B cell (primary cell): ENCODE results near the gene RIIAD1. TPM values are rescaled to one million over a fixed set of nuclear protein-coding genes. Genes with fewer than 3 reads are reported as not detected.

ENCODE experiments used
- ATAC-seq: fragments of 200-7000 bp; cut with Tn5 transposase; one replicate; pipeline ENCODE4 v1.10.0; 2021; ENCODE audit warnings: low read depth, mild to moderate bottlenecking, moderate number of reproducible peaks, moderate library complexity
- CTCF ChIA-PET: fragments of 350-600 bp; sonication (Branson Sonifier 250); formaldehyde crosslinking; loops from one replicate; lab custom pipeline; 2021; ENCODE audit warnings: antibody characterized with exemption, inconsistent platforms; lab: Charles Lee
- POLR2A ChIA-PET: fragments of 350-600 bp; sonication (Branson Sonifier 250); formaldehyde crosslinking; loops from one replicate; lab custom pipeline; 2021; ENCODE audit warnings: antibody characterized with exemption; lab: Charles Lee
- DNase-seq: peaks from one replicate; pipeline ENCODE4 v3.0.0; 2013
- H2AFZ ChIP-seq: 2 replicates; pipeline ENCODE4 v1.6.1; 2012; ENCODE audit warnings: mild to moderate bottlenecking, low read depth, low read length; ENCODE audit not compliant: insufficient read depth, poor library complexity, severe bottlenecking
- H3K27ac ChIP-seq, 2 donors: 1 replicate in 1 of 2; 2 replicates in 1 of 2; pipeline ENCODE4 v1.5.1; 2012 to 2013; ENCODE audit warnings: low read length in 2 of 2, mild to moderate bottlenecking in 2 of 2, moderate library complexity in 1 of 2
- H3K27me3 ChIP-seq, 4 experiments: fragments of 200-600 bp in 1 of 4; sonication (generic) in 1 of 4; replicated peaks in 1 of 4; 1 replicate in 2 of 4; 2 replicates in 2 of 4; pipeline versions ENCODE4 v1.6.1 to v1.7.0; 2013 to 2016; ENCODE audit warnings: low read length in 3 of 4, mild to moderate bottlenecking in 2 of 4, mixed read lengths in 1 of 4, moderate library complexity in 1 of 4; ENCODE audit not compliant: insufficient read depth in 4 of 4, control insufficient read depth in 3 of 4; ENCODE audit errors: control extremely low read depth in 1 of 4
- H3K36me3 ChIP-seq, 2 experiments: replicated peaks in 1 of 2; 1 replicate in 1 of 2; 2 replicates in 1 of 2; pipeline versions ENCODE4 v1.6.1 to v1.7.1; 2013; ENCODE audit warnings: low read length in 1 of 2; ENCODE audit not compliant: insufficient read depth in 2 of 2, control insufficient read depth in 1 of 2; ENCODE audit errors: control extremely low read depth in 1 of 2, extremely low read depth in 1 of 2
- H3K4me1 ChIP-seq, 2 donors: fragments of 200-600 bp in 1 of 2; sonication (generic) in 1 of 2; 1 replicate in 1 of 2; 2 replicates in 1 of 2; pipeline versions ENCODE4 v1.5.1 to v1.6.1; 2013 to 2017; ENCODE audit warnings: low read length in 2 of 2; ENCODE audit not compliant: control insufficient read depth in 2 of 2, insufficient read depth in 2 of 2
- H3K4me2 ChIP-seq: replicated peaks from 2 replicates; pipeline ENCODE3; 2012; ENCODE audit warnings: mild to moderate bottlenecking, low read depth, low read length; ENCODE audit not compliant: poor library complexity, severe bottlenecking
- H3K4me3 ChIP-seq, 5 experiments: fragments of 200-600 bp in 1 of 5; sonication (generic) in 1 of 5; 1 replicate in 3 of 5; 2 replicates in 2 of 5; pipeline versions ENCODE4 v1.5.1 to v1.7.0; 2011 to 2016; ENCODE audit warnings: low read length in 4 of 5, mild to moderate bottlenecking in 4 of 5, low read depth in 2 of 5, control low read depth in 1 of 5, moderate library complexity in 1 of 5; ENCODE audit not compliant: insufficient read depth in 1 of 5; ENCODE audit errors: control extremely low read depth in 1 of 5, extremely low read depth in 1 of 5
- H3K79me2 ChIP-seq: fragments of 200-600 bp; sonication (generic); one replicate; pipeline ENCODE4 v1.6.0; 2016; ENCODE audit warnings: low read length; ENCODE audit not compliant: control insufficient read depth, insufficient read depth
- H3K9ac ChIP-seq: fragments of 200-600 bp; sonication (generic); 2 replicates; pipeline ENCODE4 v1.6.1; 2017; ENCODE audit warnings: mild to moderate bottlenecking, low read length, moderate library complexity
- H3K9me3 ChIP-seq, 3 donors: one replicate each; pipeline versions ENCODE4 v1.6.1 to v1.7.1; 2013; ENCODE audit warnings: low read length in 2 of 3; ENCODE audit not compliant: control insufficient read depth in 2 of 3, insufficient read depth in 1 of 3; ENCODE audit errors: control extremely low read depth in 1 of 3
- H4K20me1 ChIP-seq: 2 replicates; pipeline ENCODE4 v1.6.0; 2012; ENCODE audit warnings: mild to moderate bottlenecking, low read length; ENCODE audit not compliant: insufficient read depth, control insufficient read depth, poor library complexity, severe bottlenecking
- H3K27ac Mint-ChIP-seq: one replicate; pipeline ENCODE4 v1.8.0; 2021; ENCODE audit warnings: mixed read lengths
- H3K27me3 Mint-ChIP-seq: one replicate; pipeline ENCODE4 v1.8.0; 2021; ENCODE audit warnings: mixed read lengths
- H3K4me1 Mint-ChIP-seq: one replicate; pipeline ENCODE4 v1.8.0; 2021; ENCODE audit warnings: mixed read lengths
- H3K4me3 Mint-ChIP-seq: one replicate; pipeline ENCODE4 v1.8.0; 2021; ENCODE audit warnings: mixed read lengths
- H3K9me3 Mint-ChIP-seq: one replicate; pipeline ENCODE4 v1.8.0; 2022; ENCODE audit warnings: mixed read lengths; ENCODE audit not compliant: insufficient read depth
- CTCF ChIP-seq: fragments of 200-600 bp; IDR thresholded peaks from one replicate; pipeline ENCODE4 v1.8.0; 2022; ENCODE audit warnings: antibody characterized with exemption, mild to moderate bottlenecking
- EZH2 ChIP-seq: IDR thresholded peaks from 2 replicates; pipeline ENCODE4 v1.6.1; 2012; ENCODE audit warnings: borderline replicate concordance, low read depth, mild to moderate bottlenecking, moderate library complexity, low read length; ENCODE audit not compliant: insufficient read depth, poor library complexity, severe bottlenecking
- WGBS: methylation state at CpG from one replicate; pipeline ENCODE4 v1.1.5; 2013; ENCODE audit warnings: missing lambda C conversion rate; ENCODE audit not compliant: insufficient coverage; 5-methylcytosine and 5-hydroxymethylcytosine counted together
- intact Hi-C: fragments of 100-400 bp; cut with micrococcal nuclease; formaldehyde crosslinking; loops from one replicate; pipeline ENCODE4 v1.10.0; 2022
- polyA plus RNA-seq: library from polyadenylated mRNA; depleted of rRNA; stranded (reverse); fragments of >200 nt; gene quantifications from 2 replicates; pipeline ENCODE4 v1.2.3, GENCODE V29; 2012
- total RNA-seq, 2 donors: library from RNA; stranded (reverse); fragments of 120-200 nt in 1 of 2; gene quantifications; 1 replicate in 1 of 2; 2 replicates in 1 of 2; pipeline versions ENCODE4 v1.2.3 to v1.2.4, GENCODE V29; 2013 to 2022

RIIAD1 gene
- total and polyA plus RNA-seq, 2 donors (not counting 1 experiment from before 2014, with no cell fraction given) = not detected

- no peaks in the 10 kb centered on the region for H3K27me3 ChIP-seq
- H3K79me2 ChIP-seq = no peaks in the 10 kb centered on the region
- H2AFZ ChIP-seq = no peak overlapping the region
- DNase-seq (no peak), ATAC-seq (no peak)
- Mint-ChIP-seq H3K4me3 (no peak overlapping the region), H3K4me1 (no peaks in the 10 kb centered on the region), H3K27ac (no peak overlapping the region), H3K27me3 (no peaks in the 10 kb centered on the region), H3K9me3 (no peaks in the 10 kb centered on the region)
- H3K4me1 ChIP-seq = no peaks in the 10 kb centered on the region
- H3K4me2 ChIP-seq = no peak overlapping the region
- H4K20me1 ChIP-seq = no peaks in the 10 kb centered on the region
- ChIA-PET CTCF (no interaction called here), POLR2A (interaction anchor here (0.6 kb wide), 1 partner anchor 106 kb away, joined by 3 read pairs; no protein-coding TSS in a partner anchor)
- H3K36me3 ChIP-seq = peaks cover 6 to 12% of the 10 kb centered on the region in 2 experiments
- intact Hi-C loops = no loop called here
- H3K4me3 ChIP-seq = no peak overlapping the region
- TF ChIP-seq CTCF = no peak
- TF ChIP-seq EZH2 = no peak
- no peak overlapping the region for H3K27ac ChIP-seq
- H3K9me3 ChIP-seq = no peaks in the 10 kb centered on the region
- WGBS = no CpG with 5 or more reads among the region's 2 CpGs
- H3K9ac ChIP-seq = no peak overlapping the region
Observed at GRCh38 chr1:151684128-151684527, 37.2 kb upstream of the RIIAD1 start.

DNA sequence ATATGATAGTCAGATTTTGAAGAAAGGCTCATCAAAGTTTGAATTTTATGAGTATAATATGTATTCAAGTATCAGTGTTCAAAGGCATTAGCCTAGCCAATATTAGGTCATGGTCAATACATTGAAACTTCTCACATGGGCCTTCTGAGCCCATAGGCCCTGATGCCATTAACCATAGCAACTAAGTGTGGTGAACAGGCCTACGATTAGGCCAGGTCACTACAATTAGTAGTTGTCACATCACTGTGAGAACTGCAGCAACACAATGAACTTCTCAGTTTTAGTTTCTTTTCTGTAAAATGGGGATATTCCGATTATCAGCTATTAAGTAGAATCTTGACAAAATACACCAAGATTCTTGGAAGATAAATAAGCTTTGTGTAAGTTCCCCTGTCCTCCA is 34.8 kb upstream of the RIIAD1 start:
- Histone ChIP-seq H3K4me3 (no peak overlapping the region), H3K27me3 (no peaks in the 10 kb centered on the region), H3K79me2 (no peaks in the 10 kb centered on the region), H3K36me3 (peaks cover 6 to 9% of the 10 kb centered on the region in 2 experiments), H3K9me3 (no peaks in the 10 kb centered on the region), H3K4me2 (no peak overlapping the region), H3K4me1 (no peaks in the 10 kb centered on the region), H2AFZ (no peak overlapping the region), H4K20me1 (no peaks in the 10 kb centered on the region), H3K27ac (no peak overlapping the region), H3K9ac (no peak overlapping the region)
- Mint-ChIP-seq H3K4me1 (no peaks in the 10 kb centered on the region), H3K27ac (no peak overlapping the region), H3K27me3 (no peaks in the 10 kb centered on the region), H3K9me3 (no peaks in the 10 kb centered on the region), H3K4me3 (no peak overlapping the region)
- ChIA-PET CTCF (no interaction called here), POLR2A (no interaction called here)
- no peak for TF ChIP-seq EZH2
- no peak for TF ChIP-seq CTCF
- DNase-seq (no peak), ATAC-seq (no peak)
- WGBS = no CpG with 5 or more reads among the region's 2 CpGs
- intact Hi-C loops = no loop called here
